A549 treated with Hydrocortisone at 1 μM for 4 hours (cell line): Measurements from ENCODE around the gene CNTNAP3. TPM values are rescaled to one million over a fixed set of nuclear protein-coding genes. Genes with fewer than 3 reads are reported as not detected.

ENCODE experiments used
- total RNA-seq: library from RNA; stranded (reverse); fragments of 200-300 nt; extraction: Qiagen RNA extraction; gene quantifications from 5 replicates; pipeline ENCODE4 v1.2.3, GENCODE V29; 2022

CNTNAP3 gene
- total RNA-seq = 8.3 to 10.1 TPM (median 9.8 TPM) in 5 replicates

GRCh38 chr9:39287980-39288379 lies at the start of gene CNTNAP3:
Gene CNTNAP3 (minus strand): TSS chr9:39288167. CDS start chr9:39288064, 103 bp downstream.

Other genes with a start within 250 kb of the CNTNAP3 start
- gene SPATA31A1, start 67.5 kb upstream of the CNTNAP3 start, total RNA-seq = not detected in 5 replicates